AG04450 (cell line): ENCODE measurements around the gene RIN3. TPM values are rescaled to one million over a fixed set of nuclear protein-coding genes. Genes with fewer than 3 reads are reported as not detected.

Experiments used
- CTCF ChIA-PET: fragments of 300-600, 350-600 bp; formaldehyde crosslinking; extraction: SDS; loops from one replicate; lab custom pipeline; 2022; ENCODE audit warnings: antibody characterized with exemption, inconsistent platforms; lab: Charles Lee
- POLR2A ChIA-PET: fragments of 350-600 bp; formaldehyde crosslinking; extraction: SDS; loops from one replicate; lab custom pipeline; 2021; ENCODE audit warnings: antibody characterized with exemption, inconsistent platforms; lab: Yijun Ruan, JAX
- DNase-seq: peaks from one replicate; pipeline ENCODE4 v3.0.0-alpha.2; 2011; ENCODE audit warnings: low read depth, low spot score
- H3K27ac ChIP-seq: one replicate; pipeline ENCODE4 v1.5.1; 2012; ENCODE audit warnings: low read depth, low read length, control low read depth
- H3K27me3 ChIP-seq: one replicate; pipeline ENCODE4 v1.6.0; 2012; ENCODE audit warnings: low read length; ENCODE audit not compliant: control insufficient read depth, insufficient read depth
- H3K4me3 ChIP-seq: 2 replicates; pipeline ENCODE4 v1.5.1; 2011; ENCODE audit warnings: mild to moderate bottlenecking, low read depth, low read length, control low read depth
- H3K9me3 ChIP-seq: 2 replicates; pipeline ENCODE4 v1.5.1; 2012; ENCODE audit warnings: low read length; ENCODE audit not compliant: control insufficient read depth, insufficient read depth
- CTCF ChIP-seq: IDR thresholded peaks from 2 replicates; pipeline ENCODE4 v1.5.1; 2011; ENCODE audit warnings: low read depth, low read length, control low read depth, inconsistent platforms
- polyA plus RNA-seq: library from polyadenylated mRNA; depleted of rRNA; stranded (reverse); fragments of >200 nt; gene quantifications from 2 replicates; pipeline ENCODE4 v1.2.3, GENCODE V29; 2011

RIN3 gene
- polyA plus RNA-seq, 1 experiment, result 3.7 TPM

GRCh38 chr14:92559486-92559885, 45.9 kb downstream of the RIN3 start:
- POLR2A ChIA-PET, result no interaction called here
- Histone ChIP-seq H3K9me3 (no peaks in the 10 kb centered on the region; the same call in 1 of the 2 replicates), H3K27ac (no peak overlapping the region), H3K27me3 (no peaks in the 10 kb centered on the region), H3K4me3 (no peak overlapping the region)
- DNase-seq, result no peak
- no peak for TF ChIP-seq CTCF
- CTCF ChIA-PET, result no interaction called here

DNA sequence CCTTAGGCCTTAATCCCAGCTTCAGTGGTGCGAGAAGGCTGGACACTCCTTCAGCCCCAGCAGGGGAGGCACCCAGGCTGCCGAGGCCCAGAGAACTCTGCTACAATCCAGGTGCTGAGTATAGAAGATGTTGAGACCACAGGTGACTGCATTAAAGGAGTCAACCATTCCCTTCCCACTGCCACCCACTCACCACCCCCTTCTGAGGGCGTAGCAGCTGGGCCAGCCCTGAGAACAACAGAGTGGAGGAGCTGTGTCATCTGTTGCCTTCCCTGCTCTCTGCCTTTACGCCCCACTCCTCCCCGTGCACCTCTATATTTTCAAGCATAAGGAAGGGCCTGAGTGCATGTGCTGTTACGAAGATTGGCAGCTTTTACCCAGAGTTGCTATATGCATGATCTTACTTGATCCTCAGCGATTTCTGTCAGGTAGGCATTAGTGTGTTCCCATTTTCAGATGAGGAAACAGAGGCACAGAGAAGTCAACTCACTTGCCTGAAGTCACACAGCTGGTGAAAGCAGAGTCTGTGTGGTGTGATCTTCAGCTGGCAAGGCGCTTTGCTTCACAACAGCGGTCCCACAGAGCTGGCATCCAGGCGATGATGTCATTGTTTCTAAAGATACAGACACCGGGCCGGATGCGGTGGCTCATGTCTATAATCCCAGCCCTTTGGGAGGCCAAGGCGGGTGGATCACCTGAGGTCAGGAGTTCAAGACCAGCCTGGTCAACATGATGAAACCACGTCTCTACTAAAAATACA, 46.7 kb downstream of the RIN3 start:
- DNase-seq, result no peak
- Histone ChIP-seq H3K27me3 (no peaks in the 10 kb centered on the region), H3K27ac (no peak overlapping the region), H3K9me3 (no peaks in the 10 kb centered on the region; the same call in 1 of the 2 replicates), H3K4me3 (no peak overlapping the region)
- POLR2A ChIA-PET, result no interaction called here
- CTCF ChIA-PET, result no interaction called here
- TF ChIP-seq CTCF, result no peak

- H3K4me3 ChIP-seq, result no peak overlapping the region
- TF ChIP-seq CTCF, result no peak
- ChIA-PET CTCF (no interaction called here), POLR2A (no interaction called here)
- no peak overlapping the region for H3K27ac ChIP-seq
- H3K9me3 ChIP-seq, result no peaks in the 10 kb centered on the region; the same call in 1 of the 2 replicates
- no peak for DNase-seq
- H3K27me3 ChIP-seq, result no peaks in the 10 kb centered on the region
These were observed 48.4 kb downstream of the RIN3 start for GRCh38 chr14:92561906-92562479.

- no peak overlapping the region for H3K27ac ChIP-seq
- no peaks in the 10 kb centered on the region; the same call in 1 of the 2 replicates for H3K9me3 ChIP-seq
- CTCF ChIA-PET, result no interaction called here
- no peaks in the 10 kb centered on the region for H3K27me3 ChIP-seq
- no peak overlapping the region for H3K4me3 ChIP-seq
- POLR2A ChIA-PET, result no interaction called here
- no peak for DNase-seq
- no peak for TF ChIP-seq CTCF
These were observed 49.8 kb downstream of the RIN3 start for GRCh38 chr14:92563359-92563758.

GRCh38 chr14:92563765-92564285, 50.2 kb downstream of the RIN3 start:
- no peak overlapping the region for H3K27ac ChIP-seq
- TF ChIP-seq CTCF, result no peak
- CTCF ChIA-PET, result no interaction called here
- POLR2A ChIA-PET, result no interaction called here
- no peak overlapping the region for H3K4me3 ChIP-seq
- H3K27me3 ChIP-seq, result no peaks in the 10 kb centered on the region
- no peaks in the 10 kb centered on the region; the same call in 1 of the 2 replicates for H3K9me3 ChIP-seq
- DNase-seq, result no peak
